Vagina (tissue), 2 donors: ENCODE results near the gene UBE4A. TPM values are rescaled to one million over a fixed set of nuclear protein-coding genes. Genes with fewer than 3 reads are reported as not detected.

Source experiments
- DNase-seq, 2 donors: peaks; one replicate each; pipeline ENCODE4 v3.0.0-alpha.2; 2017; ENCODE audit errors: extremely low spot score in 2 of 2
- H3K27ac ChIP-seq: fragments of 200-600 bp; sonication (generic); one replicate; pipeline ENCODE4 v1.5.1; 2019
- H3K27me3 ChIP-seq: fragments of 200-600 bp; sonication (generic); one replicate; pipeline ENCODE4 v1.5.1; 2019
- H3K36me3 ChIP-seq, 2 donors: fragments of 200-600 bp; sonication (generic); one replicate each; pipeline ENCODE4 v1.5.1; 2017 to 2019
- H3K4me1 ChIP-seq: fragments of 200-600 bp; sonication (generic); one replicate; pipeline ENCODE4 v1.5.1; 2019
- H3K4me3 ChIP-seq, 2 donors: fragments of 200-600 bp; sonication (generic); 1 replicate in 1 of 2; 2 replicates in 1 of 2; pipeline ENCODE4 v1.5.1; 2016 to 2019
- H3K9me3 ChIP-seq: fragments of 200-600 bp; sonication (generic); one replicate; pipeline ENCODE4 v1.5.1; 2019
- POLR2A ChIP-seq, 2 donors: fragments of 450-650 bp; IDR thresholded peaks; one replicate each; pipeline ENCODE4 v1.6.1; 2017; ENCODE audit warnings: antibody characterized with exemption in 2 of 2, mild to moderate bottlenecking in 2 of 2, moderate library complexity in 2 of 2
- POLR2AphosphoS5 ChIP-seq, 2 donors: sonication (generic); formaldehyde crosslinking; IDR thresholded peaks; one replicate each; pipeline ENCODE4 v1.9.0; 2017; ENCODE audit warnings: antibody characterized with exemption in 2 of 2, mild to moderate bottlenecking in 2 of 2, low read depth in 1 of 2; ENCODE audit not compliant: insufficient read depth in 1 of 2
- intact Hi-C: fragments of 100-400 bp; cut with DNase I; formaldehyde crosslinking; loops from one replicate; pipeline ENCODE4 v1.15.1; 2023
- total RNA-seq: library from RNA; depleted of rRNA; stranded (reverse); fragments of >200 nt; gene quantifications from one replicate; pipeline ENCODE4 v1.2.3, GENCODE V29; 2016
- TF ChIP-seq, protein P1 (sequence below), 3 experiments: fragments of 450-650 bp in 2 of 3; fragments of 200-600 bp in 1 of 3; sonication (generic) in 1 of 3; IDR thresholded peaks; one replicate each; pipeline ENCODE4 v1.5.1; 2017 to 2019; ENCODE audit warnings: antibody characterized with exemption in 3 of 3, mild to moderate bottlenecking in 2 of 3, moderate library complexity in 2 of 3

UBE4A gene
- total RNA-seq, 1 donor from 2014 or later, result 31.9 TPM

DNA sequence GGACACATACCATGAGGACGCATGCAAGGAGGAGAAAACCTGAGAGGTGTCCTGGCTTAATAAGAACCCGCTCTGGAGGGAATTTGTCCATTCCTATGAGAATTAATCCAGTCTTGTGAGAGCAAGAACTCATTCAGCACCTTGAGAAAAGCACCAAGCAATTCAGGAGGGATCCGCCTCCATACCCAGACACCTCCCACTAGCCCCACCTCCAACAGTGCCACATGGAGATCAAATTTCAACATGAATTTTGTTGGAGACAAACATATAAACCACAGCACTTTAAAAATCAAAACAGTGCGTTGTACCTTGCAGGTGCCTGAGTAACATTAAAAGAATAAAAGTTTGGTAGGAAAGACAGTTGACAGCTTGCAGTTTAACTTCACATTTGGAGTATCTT, 11.4 kb downstream of the UBE4A start:
- Histone ChIP-seq H3K4me3 (no peak overlapping the region), H3K4me1 (no peaks in the 10 kb centered on the region), H3K36me3 (peaks cover 8 to 80% of the 10 kb centered on the region in 2 donors), H3K27ac (no peak overlapping the region), H3K27me3 (no peaks in the 10 kb centered on the region), H3K9me3 (no peaks in the 10 kb centered on the region)
- TF ChIP-seq POLR2AphosphoS5 (IDR thresholded peaks at IDR 0.05; ENCODE audit: insufficient read depth in 1 of 2, low read depth in 1 of 2), result no peak
- TF ChIP-seq, protein P1, sequence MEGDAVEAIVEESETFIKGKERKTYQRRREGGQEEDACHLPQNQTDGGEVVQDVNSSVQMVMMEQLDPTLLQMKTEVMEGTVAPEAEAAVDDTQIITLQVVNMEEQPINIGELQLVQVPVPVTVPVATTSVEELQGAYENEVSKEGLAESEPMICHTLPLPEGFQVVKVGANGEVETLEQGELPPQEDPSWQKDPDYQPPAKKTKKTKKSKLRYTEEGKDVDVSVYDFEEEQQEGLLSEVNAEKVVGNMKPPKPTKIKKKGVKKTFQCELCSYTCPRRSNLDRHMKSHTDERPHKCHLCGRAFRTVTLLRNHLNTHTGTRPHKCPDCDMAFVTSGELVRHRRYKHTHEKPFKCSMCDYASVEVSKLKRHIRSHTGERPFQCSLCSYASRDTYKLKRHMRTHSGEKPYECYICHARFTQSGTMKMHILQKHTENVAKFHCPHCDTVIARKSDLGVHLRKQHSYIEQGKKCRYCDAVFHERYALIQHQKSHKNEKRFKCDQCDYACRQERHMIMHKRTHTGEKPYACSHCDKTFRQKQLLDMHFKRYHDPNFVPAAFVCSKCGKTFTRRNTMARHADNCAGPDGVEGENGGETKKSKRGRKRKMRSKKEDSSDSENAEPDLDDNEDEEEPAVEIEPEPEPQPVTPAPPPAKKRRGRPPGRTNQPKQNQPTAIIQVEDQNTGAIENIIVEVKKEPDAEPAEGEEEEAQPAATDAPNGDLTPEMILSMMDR (IDR thresholded peaks at IDR 0.05), result no peak
- no peak for TF ChIP-seq POLR2A (IDR thresholded peaks at IDR 0.05)
- intact Hi-C loops, result no loop called here
- DNase-seq, result no peak

DNA sequence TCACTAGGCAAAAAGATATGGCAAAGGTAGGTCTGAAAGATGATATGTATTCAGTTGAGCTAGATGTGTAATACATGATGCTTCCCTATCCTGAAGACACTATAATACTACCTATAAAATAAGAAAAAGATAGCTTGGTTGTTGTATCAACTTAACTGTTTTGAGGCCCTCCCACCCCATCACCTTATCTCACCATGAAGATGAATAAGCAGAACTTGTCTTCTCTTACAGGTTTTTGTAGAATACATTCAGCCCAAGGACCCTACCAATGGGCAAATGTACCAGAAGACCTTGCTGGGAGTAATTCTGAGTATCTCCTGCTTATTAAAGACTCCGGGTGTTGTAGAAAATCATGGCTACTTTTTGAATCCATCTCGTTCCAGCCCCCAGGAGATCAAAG, 13.9 kb downstream of the UBE4A start:
- TF ChIP-seq, protein P1 (IDR thresholded peaks at IDR 0.05), result no peak
- TF ChIP-seq POLR2A (IDR thresholded peaks at IDR 0.05), result no peak
- no peak for TF ChIP-seq POLR2AphosphoS5 (IDR thresholded peaks at IDR 0.05; ENCODE audit: insufficient read depth in 1 of 2, low read depth in 1 of 2)
- peaks cover 8 to 91% of the 10 kb centered on the region in 2 donors for H3K36me3 ChIP-seq
- intact Hi-C loops, result no loop called here
- no peak overlapping the region for H3K27ac ChIP-seq
- H3K4me1 ChIP-seq, result no peaks in the 10 kb centered on the region
- H3K27me3 ChIP-seq, result no peaks in the 10 kb centered on the region
- H3K4me3 ChIP-seq, result no peak overlapping the region
- DNase-seq, result no peak
- H3K9me3 ChIP-seq, result no peaks in the 10 kb centered on the region

DNA sequence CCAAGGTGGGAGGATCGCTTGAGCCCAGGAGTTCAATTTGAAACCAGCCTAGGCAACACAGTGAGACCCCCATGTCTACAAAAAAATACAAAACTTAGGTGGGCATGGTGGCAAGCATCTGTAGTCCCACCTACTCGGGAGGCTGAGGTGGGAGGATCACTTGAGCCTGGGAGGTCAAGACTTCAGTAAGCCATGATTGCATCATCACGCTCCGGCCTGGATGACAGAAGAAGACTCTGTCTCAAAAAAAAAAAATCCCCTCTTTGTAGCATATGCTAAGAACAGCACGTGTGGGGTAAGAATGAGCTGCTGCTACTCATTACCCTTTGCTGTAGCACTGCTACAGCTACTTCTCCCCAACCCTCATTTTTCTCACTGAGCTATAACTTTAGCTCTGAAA, 14.5 kb downstream of the UBE4A start:
- TF ChIP-seq POLR2AphosphoS5 (IDR thresholded peaks at IDR 0.05; ENCODE audit: insufficient read depth in 1 of 2, low read depth in 1 of 2) (no peak), POLR2A (IDR thresholded peaks at IDR 0.05) (no peak)
- TF ChIP-seq, protein P1 (IDR thresholded peaks at IDR 0.05), result no peak
- Histone ChIP-seq H3K4me1 (no peaks in the 10 kb centered on the region), H3K4me3 (no peak overlapping the region), H3K27me3 (no peaks in the 10 kb centered on the region), H3K27ac (no peak overlapping the region), H3K36me3 (peaks cover 8 to 91% of the 10 kb centered on the region in 2 donors), H3K9me3 (no peaks in the 10 kb centered on the region)
- intact Hi-C loops, result no loop called here
- no peak for DNase-seq

DNA sequence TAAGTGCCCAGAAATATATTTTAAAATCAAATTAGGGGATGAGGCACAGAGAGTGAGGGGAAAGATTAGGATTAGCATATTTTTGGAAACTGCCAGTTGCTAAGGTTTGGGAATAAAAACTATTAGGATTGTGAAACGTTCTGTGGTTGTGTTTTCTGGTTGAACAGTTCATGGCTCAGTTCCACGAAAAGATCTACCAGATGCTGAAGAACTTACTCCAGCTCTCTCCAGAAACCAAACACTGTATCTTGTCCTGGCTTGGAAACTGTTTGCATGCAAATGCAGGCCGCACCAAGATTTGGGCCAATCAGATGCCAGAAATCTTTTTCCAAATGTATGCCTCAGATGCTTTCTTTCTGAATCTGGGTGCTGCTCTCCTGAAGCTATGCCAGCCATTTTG, 15.3 kb downstream of the UBE4A start:
- no peak for DNase-seq
- TF ChIP-seq POLR2AphosphoS5 (IDR thresholded peaks at IDR 0.05; ENCODE audit: insufficient read depth in 1 of 2, low read depth in 1 of 2) (no peak), POLR2A (IDR thresholded peaks at IDR 0.05) (no peak)
- TF ChIP-seq, protein P1 (IDR thresholded peaks at IDR 0.05), result no peak
- Histone ChIP-seq H3K36me3 (peaks cover 11 to 91% of the 10 kb centered on the region in 2 donors), H3K9me3 (no peaks in the 10 kb centered on the region), H3K27me3 (no peaks in the 10 kb centered on the region), H3K27ac (no peak overlapping the region), H3K4me3 (no peak overlapping the region), H3K4me1 (no peaks in the 10 kb centered on the region)
- intact Hi-C loops, result no loop called here

DNA sequence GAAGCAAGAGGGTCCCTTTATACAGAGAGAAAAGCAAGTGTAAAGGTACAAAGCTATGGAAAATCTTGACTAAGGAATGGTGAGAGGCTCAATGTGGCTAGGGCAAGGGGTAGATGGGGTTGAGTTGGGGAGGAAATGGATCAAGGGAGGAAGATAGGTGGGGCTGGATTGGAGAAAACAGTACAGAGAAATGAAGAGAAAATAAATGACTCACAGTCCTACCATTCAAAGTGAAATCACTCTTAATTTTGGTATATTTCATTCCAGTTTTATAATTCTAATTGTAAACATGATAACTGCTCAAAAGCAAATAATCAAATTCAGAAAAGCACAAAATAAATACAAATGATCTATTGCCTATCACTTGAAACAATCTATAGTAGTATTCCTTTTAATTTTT, 16.6 kb downstream of the UBE4A start:
- no peaks in the 10 kb centered on the region for H3K4me1 ChIP-seq
- TF ChIP-seq POLR2AphosphoS5 (IDR thresholded peaks at IDR 0.05; ENCODE audit: insufficient read depth in 1 of 2, low read depth in 1 of 2) (no peak), POLR2A (IDR thresholded peaks at IDR 0.05) (no peak)
- TF ChIP-seq, protein P1 (IDR thresholded peaks at IDR 0.05), result no peak
- no peaks in the 10 kb centered on the region for H3K27me3 ChIP-seq
- H3K27ac ChIP-seq, result no peak overlapping the region
- H3K4me3 ChIP-seq, result no peak overlapping the region
- DNase-seq, result no peak
- no peaks in the 10 kb centered on the region for H3K9me3 ChIP-seq
- peaks cover 8 to 90% of the 10 kb centered on the region in 2 donors for H3K36me3 ChIP-seq
- intact Hi-C loops, result no loop called here
